Neural crest cell (in vitro differentiated cells): ENCODE results near the gene ATP9A. TPM values are rescaled to one million over a fixed set of nuclear protein-coding genes. Genes with fewer than 3 reads are reported as not detected.

ENCODE experiments used
- DNase-seq: peaks from one replicate; pipeline ENCODE4 v3.0.0; 2021; ENCODE audit warnings: low read depth, mixed read lengths, low spot score
- H3K27ac Mint-ChIP-seq: one replicate; pipeline ENCODE4 v1.8.0; 2021; ENCODE audit warnings: mild to moderate bottlenecking, mixed read lengths; ENCODE audit not compliant: unreplicated experiment
- H3K27me3 Mint-ChIP-seq: 2 replicates; pipeline ENCODE4 v1.8.0; 2021; ENCODE audit warnings: low read depth, mild to moderate bottlenecking, mixed read lengths
- H3K36me3 Mint-ChIP-seq: 2 replicates; pipeline ENCODE4 v1.8.0; 2021; ENCODE audit warnings: low read depth, mild to moderate bottlenecking, mixed read lengths
- H3K4me1 Mint-ChIP-seq: 2 replicates; pipeline ENCODE4 v1.8.0; 2021; ENCODE audit warnings: mixed read lengths
- H3K4me3 Mint-ChIP-seq: one replicate; pipeline ENCODE4 v1.8.0; 2021; ENCODE audit warnings: mild to moderate bottlenecking, mixed read lengths
- H3K9me3 Mint-ChIP-seq: 2 replicates; pipeline ENCODE4 v1.8.0; 2021; ENCODE audit warnings: mixed read lengths
- total RNA-seq: library from RNA; stranded (reverse); gene quantifications from 2 replicates; pipeline ENCODE4 v1.2.1, GENCODE V29; 2021
- TF ChIP-seq, protein P1 (sequence below): fragments of 200-600 bp; sonication (generic); conservative IDR thresholded peaks from 2 replicates; pipeline ENCODE4 v1.5.0; 2021; ENCODE audit warnings: antibody characterized with exemption, mild to moderate bottlenecking

Gene ATP9A
- total RNA-seq, 1 donor from 2014 or later: 39.0 TPM

DNA sequence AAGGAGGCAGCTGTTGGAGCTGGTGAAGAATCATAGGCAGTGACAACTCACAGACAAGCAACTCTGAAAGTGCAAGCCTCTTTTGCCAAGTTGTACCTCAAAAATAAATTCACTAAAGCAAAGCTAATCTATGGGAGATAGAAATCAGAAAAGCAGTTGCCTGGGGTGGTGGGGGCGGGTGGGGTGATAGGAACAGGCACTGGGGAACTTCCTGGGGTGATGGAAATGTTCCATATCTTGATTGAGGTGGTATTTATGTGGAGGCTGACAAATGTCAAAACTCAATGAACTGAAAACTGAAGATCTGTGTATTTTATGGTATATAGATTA is 52.4 kb downstream of the ATP9A start:
- H3K27me3 Mint-ChIP-seq: no peaks in the 10 kb centered on the region
- peaks cover 36% of the 10 kb centered on the region for H3K4me1 Mint-ChIP-seq
- H3K36me3 Mint-ChIP-seq: peaks cover 6% of the 10 kb centered on the region
- TF ChIP-seq, protein P1, sequence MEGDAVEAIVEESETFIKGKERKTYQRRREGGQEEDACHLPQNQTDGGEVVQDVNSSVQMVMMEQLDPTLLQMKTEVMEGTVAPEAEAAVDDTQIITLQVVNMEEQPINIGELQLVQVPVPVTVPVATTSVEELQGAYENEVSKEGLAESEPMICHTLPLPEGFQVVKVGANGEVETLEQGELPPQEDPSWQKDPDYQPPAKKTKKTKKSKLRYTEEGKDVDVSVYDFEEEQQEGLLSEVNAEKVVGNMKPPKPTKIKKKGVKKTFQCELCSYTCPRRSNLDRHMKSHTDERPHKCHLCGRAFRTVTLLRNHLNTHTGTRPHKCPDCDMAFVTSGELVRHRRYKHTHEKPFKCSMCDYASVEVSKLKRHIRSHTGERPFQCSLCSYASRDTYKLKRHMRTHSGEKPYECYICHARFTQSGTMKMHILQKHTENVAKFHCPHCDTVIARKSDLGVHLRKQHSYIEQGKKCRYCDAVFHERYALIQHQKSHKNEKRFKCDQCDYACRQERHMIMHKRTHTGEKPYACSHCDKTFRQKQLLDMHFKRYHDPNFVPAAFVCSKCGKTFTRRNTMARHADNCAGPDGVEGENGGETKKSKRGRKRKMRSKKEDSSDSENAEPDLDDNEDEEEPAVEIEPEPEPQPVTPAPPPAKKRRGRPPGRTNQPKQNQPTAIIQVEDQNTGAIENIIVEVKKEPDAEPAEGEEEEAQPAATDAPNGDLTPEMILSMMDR: no peak
- no peak overlapping the region for H3K4me3 Mint-ChIP-seq
- no peaks in the 10 kb centered on the region for H3K9me3 Mint-ChIP-seq
- DNase-seq: no peak
- H3K27ac Mint-ChIP-seq: no peak overlapping the region

DNA sequence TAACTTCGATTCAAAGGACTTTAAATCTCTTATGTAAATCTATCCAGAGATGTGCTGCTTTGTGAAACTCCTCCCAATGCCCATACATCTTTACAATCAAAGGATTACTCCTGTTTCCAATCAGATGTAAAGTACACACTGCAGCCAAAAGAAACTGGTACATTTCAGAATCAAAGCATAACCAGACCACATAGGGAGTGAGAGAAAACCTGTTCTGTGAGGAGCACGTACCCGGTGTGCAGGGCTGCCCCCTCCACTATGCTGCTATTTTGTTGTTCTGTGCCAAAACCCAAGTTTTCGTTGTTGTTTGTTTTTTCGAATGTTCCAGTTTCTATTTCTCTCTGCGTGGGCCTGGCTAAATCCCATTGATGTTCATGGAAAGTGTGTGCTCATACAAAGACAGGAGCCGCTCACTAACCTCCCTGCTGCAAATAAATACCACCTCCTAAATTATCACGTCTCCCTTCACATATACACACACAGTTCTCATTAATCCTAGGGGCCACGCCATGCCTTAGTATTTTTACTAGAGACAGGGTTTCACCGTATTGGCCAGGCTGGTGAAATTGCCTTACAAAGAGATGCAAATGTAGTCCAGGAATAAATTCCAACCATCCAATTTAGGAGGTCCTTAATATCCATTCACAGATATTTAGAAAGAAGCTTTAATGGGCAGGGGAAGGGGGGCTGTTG is 52.9 kb downstream of the ATP9A start:
- Mint-ChIP-seq H3K4me1 (peaks cover 41% of the 10 kb centered on the region), H3K4me3 (no peak overlapping the region), H3K27me3 (no peaks in the 10 kb centered on the region), H3K27ac (no peak overlapping the region), H3K9me3 (no peaks in the 10 kb centered on the region), H3K36me3 (peaks cover 6% of the 10 kb centered on the region)
- TF ChIP-seq, protein P1: no peak
- DNase-seq: no peak

DNA sequence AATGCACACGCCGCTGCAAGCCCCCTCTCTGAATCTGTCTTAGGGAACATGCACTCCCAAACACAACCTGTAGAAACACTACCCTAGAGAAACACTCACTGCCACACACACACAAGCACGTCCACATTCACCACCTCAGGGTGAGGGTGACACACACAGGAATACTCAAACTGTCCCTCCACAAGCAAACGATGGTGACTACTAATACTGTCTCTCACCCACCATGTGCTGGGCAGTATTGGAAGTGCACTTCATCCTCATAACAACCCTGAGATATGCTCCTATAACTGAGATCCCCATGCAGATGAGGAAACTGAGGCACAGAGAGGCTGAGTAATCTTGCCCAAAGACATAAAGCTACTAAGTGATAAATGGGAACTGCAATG is 55.0 kb downstream of the ATP9A start:
- TF ChIP-seq, protein P1: no peak
- H3K9me3 Mint-ChIP-seq: no peaks in the 10 kb centered on the region
- peaks cover 5% of the 10 kb centered on the region for H3K36me3 Mint-ChIP-seq
- no peak overlapping the region for H3K4me3 Mint-ChIP-seq
- DNase-seq: no peak
- peaks cover 43% of the 10 kb centered on the region for H3K4me1 Mint-ChIP-seq
- H3K27me3 Mint-ChIP-seq: no peaks in the 10 kb centered on the region
- H3K27ac Mint-ChIP-seq: no peak overlapping the region

DNA sequence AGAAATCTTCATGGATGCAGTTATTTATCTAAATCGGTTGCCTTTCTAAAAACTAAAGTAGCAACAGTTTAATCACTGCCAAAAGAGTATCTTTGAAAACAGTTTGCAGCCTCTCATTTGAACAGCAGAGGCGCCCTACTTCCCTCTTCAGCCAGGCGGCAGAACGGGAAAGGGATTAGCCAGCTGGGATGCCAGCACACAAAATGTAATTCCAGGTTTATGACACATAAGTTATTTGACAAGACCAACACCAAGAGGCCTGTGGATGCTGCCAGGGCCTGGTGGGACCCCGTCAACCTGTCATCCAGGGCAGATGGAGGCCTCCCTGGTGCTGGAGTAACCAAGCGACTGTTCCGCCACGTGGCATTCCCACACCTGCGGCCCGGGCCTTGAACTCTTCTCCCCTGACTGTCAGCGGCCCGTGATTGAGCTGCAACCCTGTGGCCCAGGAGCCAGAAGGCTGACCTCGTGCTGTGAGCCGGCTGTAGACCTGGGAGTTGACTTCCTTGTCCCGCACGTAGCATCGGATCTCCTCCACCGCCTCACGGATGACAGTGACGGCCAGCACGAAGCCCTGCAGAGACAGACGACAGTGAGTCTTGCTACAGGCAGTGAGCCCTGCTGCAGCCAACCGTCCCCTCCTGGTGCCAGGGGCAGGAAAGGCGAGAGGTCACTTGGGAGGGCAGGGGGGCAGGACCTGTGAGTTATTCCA is 55.5 kb downstream of the ATP9A start:
- H3K27ac Mint-ChIP-seq: no peak overlapping the region
- H3K36me3 Mint-ChIP-seq: peaks cover 2% of the 10 kb centered on the region
- no peaks in the 10 kb centered on the region for H3K27me3 Mint-ChIP-seq
- H3K4me3 Mint-ChIP-seq: no peak overlapping the region
- TF ChIP-seq, protein P1: peak; percentile 57
- no peaks in the 10 kb centered on the region for H3K9me3 Mint-ChIP-seq
- H3K4me1 Mint-ChIP-seq: peaks cover 43% of the 10 kb centered on the region
- DNase-seq: no peak

DNA sequence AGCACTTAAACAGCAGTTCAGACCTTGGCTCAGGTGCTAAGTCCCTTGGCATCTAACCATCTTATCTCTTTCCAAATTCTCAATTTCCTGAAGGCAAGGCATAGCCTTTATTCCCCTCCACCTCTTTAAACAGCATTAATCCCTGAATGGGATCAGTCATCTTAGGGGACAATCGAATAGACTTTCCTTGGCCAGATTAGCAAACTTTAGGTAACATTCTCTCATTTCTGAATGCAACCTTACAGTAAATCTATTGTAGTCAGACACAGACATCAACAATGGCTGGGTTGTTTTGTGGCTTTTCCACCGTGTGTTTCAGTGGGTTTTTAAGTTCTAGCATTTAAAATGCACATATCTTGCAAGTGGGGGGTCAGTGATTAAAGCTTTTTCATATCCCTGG is 56.8 kb downstream of the ATP9A start:
- DNase-seq: no peak
- H3K4me3 Mint-ChIP-seq: peak overlapping the region; percentile 5
- H3K27ac Mint-ChIP-seq: no peak overlapping the region
- H3K36me3 Mint-ChIP-seq: peaks cover 2% of the 10 kb centered on the region
- no peaks in the 10 kb centered on the region for H3K27me3 Mint-ChIP-seq
- TF ChIP-seq, protein P1: no peak
- no peaks in the 10 kb centered on the region for H3K9me3 Mint-ChIP-seq
- H3K4me1 Mint-ChIP-seq: peaks cover 43% of the 10 kb centered on the region
